HCT116 (cell line): ENCODE measurements around the gene AKR1E2. TPM values are rescaled to one million over a fixed set of nuclear protein-coding genes. Genes with fewer than 3 reads are reported as not detected.

ENCODE experiments used
- ATAC-seq: fragments of 200-7000 bp; cut with Tn5 transposase; 2 replicates; pipeline ENCODE4 v1.9.1; 2020; ENCODE audit warnings: mild to moderate bottlenecking, moderate library complexity
- BruUV-seq: library from RNA; stranded (reverse); fragments of 400-500 nt; replicated peaks from 2 replicates; lab custom pipeline; 2021; lab: Mats Ljungman, UMichigan
- CTCF ChIA-PET: fragments of 300-600 bp; sonication (Branson Sonifier 250); formaldehyde crosslinking; loops from one replicate; lab custom pipeline; 2021; ENCODE audit warnings: antibody characterized with exemption; lab: Charles Lee
- POLR2A ChIA-PET: fragments of 300-600, 350-600 bp; sonication (Branson Sonifier 250); formaldehyde crosslinking; loops from one replicate; lab custom pipeline; 2021; ENCODE audit warnings: antibody characterized with exemption; lab: Charles Lee
- RAD21 ChIA-PET, 2 experiments: fragments of 300-600 bp; sonication (Branson Sonifier 250); formaldehyde crosslinking; loops; one replicate each; lab custom pipeline; 2023; ENCODE audit warnings: low total read pairs in 2 of 2; ENCODE audit not compliant: uncharacterized antibody in 2 of 2, unreplicated experiment in 2 of 2, low non-redundant PET in 1 of 2; lab: Charles Lee
- DNase-seq: peaks from one replicate; pipeline ENCODE4 v3.0.0-alpha.2; 2010; ENCODE audit warnings: low read depth, low spot score
- H2AFZ ChIP-seq: fragments of 200-600 bp; shearing (Covaris generic), sonication (generic); 2 replicates; pipeline ENCODE4 v1.6.1; 2017; ENCODE audit warnings: low read depth, mixed run types, mixed read lengths, antibody characterized with exemption, low read length; ENCODE audit not compliant: poor library complexity, severe bottlenecking
- H3K27ac ChIP-seq: 2 replicates; pipeline ENCODE4 v1.5.1; 2012; ENCODE audit warnings: low read depth, low read length
- H3K27me3 ChIP-seq: fragments of 200-600 bp; sonication (generic); 2 replicates; pipeline ENCODE4 v1.6.1; 2016; ENCODE audit warnings: mixed run types, low read length, mixed read lengths; ENCODE audit not compliant: insufficient read depth
- H3K36me3 ChIP-seq, 2 experiments: fragments of 200-500 bp in 1 of 2; fragments of 200-600 bp in 1 of 2; sonication (Bioruptor generic) in 1 of 2; sonication (generic) in 1 of 2; 2 replicates each; pipeline versions ENCODE4 v1.5.1 to v1.6.1; 2014 to 2016; ENCODE audit warnings: low read length in 2 of 2, inconsistent platforms in 1 of 2, mixed read lengths in 1 of 2, mixed run types in 1 of 2; ENCODE audit not compliant: insufficient read depth in 2 of 2, control insufficient read depth in 1 of 2
- H3K4me1 ChIP-seq, 2 experiments: fragments of 200-600 bp in 1 of 2; sonication (generic) in 1 of 2; 2 replicates each; pipeline versions ENCODE4 v1.5.1 to v1.6.1; 2012 to 2017; ENCODE audit warnings: low read length in 2 of 2, inconsistent platforms in 1 of 2, mild to moderate bottlenecking in 1 of 2, mixed read lengths in 1 of 2, mixed run types in 1 of 2, moderate library complexity in 1 of 2; ENCODE audit not compliant: insufficient read depth in 2 of 2, control insufficient read depth in 1 of 2
- H3K4me2 ChIP-seq: fragments of 200-600 bp; sonication (generic); 2 replicates; pipeline ENCODE4 v1.6.1; 2017; ENCODE audit warnings: mixed run types, low read length, mixed read lengths
- H3K4me3 ChIP-seq, 2 experiments: fragments of 200-600 bp in 1 of 2; sonication (generic) in 1 of 2; replicated peaks in 1 of 2; 2 replicates each; pipeline ENCODE4 v1.5.1; 2011 to 2016; ENCODE audit warnings: low read length in 2 of 2, control low read depth in 1 of 2, low read depth in 1 of 2, mild to moderate bottlenecking in 1 of 2, mixed read lengths in 1 of 2, mixed run types in 1 of 2
- H3K79me2 ChIP-seq: fragments of 200-600 bp; sonication (generic); 2 replicates; pipeline ENCODE4 v1.6.1; 2017; ENCODE audit warnings: mild to moderate bottlenecking, mixed run types, low read length, moderate library complexity, mixed read lengths; ENCODE audit not compliant: insufficient read depth
- H3K9ac ChIP-seq: fragments of 200-600 bp; sonication (generic); 2 replicates; pipeline ENCODE4 v1.6.1; 2016; ENCODE audit warnings: low read length, mixed read lengths
- H3K9me2 ChIP-seq: fragments of 200-600 bp; sonication (generic), shearing (Covaris generic); 2 replicates; pipeline ENCODE4 v1.6.1; 2017; ENCODE audit warnings: mixed run types, mild to moderate bottlenecking, moderate library complexity; ENCODE audit not compliant: insufficient read depth
- H3K9me3 ChIP-seq, 2 experiments: fragments of 200-500 bp in 1 of 2; fragments of 200-600 bp in 1 of 2; sonication (Bioruptor generic) in 1 of 2; sonication (generic) in 1 of 2; 2 replicates each; pipeline ENCODE4 v1.6.1; 2014 to 2017; ENCODE audit warnings: low read length in 2 of 2, mixed read lengths in 2 of 2, inconsistent platforms in 1 of 2, low read depth in 1 of 2, mild to moderate bottlenecking in 1 of 2, mixed run types in 1 of 2, moderate library complexity in 1 of 2; ENCODE audit not compliant: control insufficient read depth in 1 of 2, insufficient read depth in 1 of 2
- H4K20me1 ChIP-seq: fragments of 200-600 bp; sonication (generic), shearing (Covaris generic); 2 replicates; pipeline ENCODE4 v1.6.1; 2017; ENCODE audit warnings: mixed run types, mild to moderate bottlenecking, moderate library complexity; ENCODE audit not compliant: insufficient read depth
- CBX3 ChIP-seq: IDR thresholded peaks from 2 replicates; pipeline ENCODE4 v1.6.1; 2012; ENCODE audit warnings: low read depth
- CEBPB ChIP-seq: IDR thresholded peaks from 2 replicates; pipeline ENCODE4 v1.6.1; 2012; ENCODE audit warnings: low read depth
- EGR1 ChIP-seq: IDR thresholded peaks from 2 replicates; pipeline ENCODE4 v1.6.1; 2012; ENCODE audit warnings: low read depth
- EZH2 ChIP-seq: fragments of 200-600 bp; sonication (generic); IDR thresholded peaks from 2 replicates; pipeline ENCODE4 v1.6.1; 2017; ENCODE audit warnings: antibody characterized with exemption, mixed run types
- EZH2phosphoT487 ChIP-seq: fragments of 200-600 bp; IDR thresholded peaks from 2 replicates; pipeline ENCODE4 v1.6.1; 2018; ENCODE audit warnings: antibody characterized with exemption, borderline replicate concordance
- POLR2A ChIP-seq: IDR thresholded peaks from 2 replicates; pipeline ENCODE4 v1.7.0; 2011; ENCODE audit warnings: borderline replicate concordance; ENCODE audit not compliant: insufficient read depth, insufficient read length; ENCODE audit errors: extremely low read depth
- POLR2AphosphoS5 ChIP-seq: IDR thresholded peaks from 2 replicates; pipeline ENCODE4 v1.6.1; 2011; ENCODE audit warnings: mild to moderate bottlenecking, low read depth, low read length, moderate library complexity
- SIN3A ChIP-seq: IDR thresholded peaks from 2 replicates; pipeline ENCODE4 v1.6.1; 2012; ENCODE audit warnings: low read depth
- SP1 ChIP-seq: IDR thresholded peaks from 2 replicates; pipeline ENCODE4 v1.6.1; 2012; ENCODE audit warnings: low read depth
- SRF ChIP-seq: IDR thresholded peaks from 2 replicates; pipeline ENCODE4 v1.6.1; 2012; ENCODE audit warnings: low read depth
- TCF7L2 ChIP-seq: IDR thresholded peaks from 2 replicates; pipeline ENCODE4 v1.7.0; 2011; ENCODE audit warnings: borderline replicate concordance, inconsistent platforms; ENCODE audit not compliant: insufficient read depth, insufficient read length; ENCODE audit errors: extremely low read depth
- YY1 ChIP-seq: IDR thresholded peaks from 2 replicates; pipeline ENCODE4 v1.6.1; 2011; ENCODE audit warnings: low read length, low read depth, moderate library complexity, mild to moderate bottlenecking; ENCODE audit not compliant: insufficient replicate concordance; ENCODE audit errors: extremely low read depth
- ZNF274 ChIP-seq: fragments of 200-500 bp; sonication (Bioruptor generic); IDR thresholded peaks from 2 replicates; pipeline ENCODE4 v1.6.1; 2014; ENCODE audit warnings: mild to moderate bottlenecking, low read depth, low read length, inconsistent platforms
- intact Hi-C: fragments of 100-400 bp; cut with micrococcal nuclease; formaldehyde crosslinking; loops from 2 replicates; pipeline ENCODE4 v1.10.0; 2022
- total RNA-seq: library from RNA; stranded (reverse); gene quantifications from one replicate; pipeline ENCODE4 v1.2.1, GENCODE V29; 2021; ENCODE audit not compliant: unreplicated experiment
- TF ChIP-seq, protein P1 (sequence below): IDR thresholded peaks from 2 replicates; pipeline ENCODE4 v1.6.1; 2012; ENCODE audit warnings: low read depth
- TF ChIP-seq, protein P2 (sequence below): IDR thresholded peaks from 2 replicates; pipeline ENCODE4 v1.6.1; 2012
- TF ChIP-seq, protein P3 (sequence below), 3 experiments: fragments of 200-600 bp in 1 of 3; sonication (generic) in 1 of 3; IDR thresholded peaks in 2 of 3; conservative IDR thresholded peaks in 1 of 3; 2 replicates each; pipeline ENCODE4 v1.5.1; 2012 to 2017; ENCODE audit warnings: low read depth in 2 of 3, low read length in 2 of 3, antibody characterized with exemption in 1 of 3, borderline replicate concordance in 1 of 3, control low read depth in 1 of 3, mild to moderate bottlenecking in 1 of 3, mixed read lengths in 1 of 3, mixed run types in 1 of 3, moderate library complexity in 1 of 3; ENCODE audit not compliant: insufficient read depth in 1 of 3

Gene AKR1E2
- total RNA-seq, 1 experiment from 2014 or later, result 5.0 TPM

DNA sequence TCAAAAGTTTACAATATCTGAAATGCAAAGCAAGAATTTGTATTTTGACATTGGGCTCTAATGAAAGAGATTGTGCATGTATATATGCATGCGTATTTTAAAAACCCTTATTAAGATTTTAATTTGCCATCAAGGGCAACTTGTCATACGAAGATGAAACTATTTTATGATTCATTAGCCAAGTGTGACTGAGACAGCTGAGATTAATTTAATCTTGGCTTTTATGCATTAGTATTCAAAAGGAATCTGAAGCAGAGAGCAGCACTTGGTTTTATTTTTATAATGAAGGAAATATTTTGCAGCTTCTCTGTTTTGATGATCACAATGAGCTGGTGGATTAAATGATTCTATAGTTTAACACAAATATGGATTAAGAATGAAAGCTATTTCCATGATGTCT lies 45.9 kb upstream of the AKR1E2 start:
- Histone ChIP-seq H3K4me3 (no peak overlapping the region), H3K4me2 (no peak overlapping the region), H3K9ac (no peak overlapping the region), H3K4me1 (peaks cover 5 to 15% of the 10 kb centered on the region in 2 experiments; a peak in 3 of 4 replicates), H3K9me3 (no peaks in the 10 kb centered on the region), H2AFZ (no peak overlapping the region), H4K20me1 (no peaks in the 10 kb centered on the region), H3K36me3 (no peaks in the 10 kb centered on the region), H3K9me2 (no peaks in the 10 kb centered on the region), H3K27ac (no peak overlapping the region), H3K27me3 (no peaks in the 10 kb centered on the region), H3K79me2 (no peaks in the 10 kb centered on the region)
- ChIA-PET RAD21 (no interaction called here), CTCF (interaction anchor here (0.7 to 1.0 kb wide), 2 partner anchors 9 kb away, joined by 3 to 4 read pairs; no protein-coding TSS in a partner anchor), POLR2A (no interaction called here)
- intact Hi-C loops, result no loop called here
- TF ChIP-seq SP1 (no peak), SIN3A (no peak), POLR2AphosphoS5 (no peak), CBX3 (no peak), EGR1 (no peak), POLR2A (no peak), CEBPB (no peak), YY1 (no peak), EZH2 (no peak), ZNF274 (no peak), EZH2phosphoT487 (no peak), TCF7L2 (no peak), SRF (no peak)
- TF ChIP-seq, protein P1, sequence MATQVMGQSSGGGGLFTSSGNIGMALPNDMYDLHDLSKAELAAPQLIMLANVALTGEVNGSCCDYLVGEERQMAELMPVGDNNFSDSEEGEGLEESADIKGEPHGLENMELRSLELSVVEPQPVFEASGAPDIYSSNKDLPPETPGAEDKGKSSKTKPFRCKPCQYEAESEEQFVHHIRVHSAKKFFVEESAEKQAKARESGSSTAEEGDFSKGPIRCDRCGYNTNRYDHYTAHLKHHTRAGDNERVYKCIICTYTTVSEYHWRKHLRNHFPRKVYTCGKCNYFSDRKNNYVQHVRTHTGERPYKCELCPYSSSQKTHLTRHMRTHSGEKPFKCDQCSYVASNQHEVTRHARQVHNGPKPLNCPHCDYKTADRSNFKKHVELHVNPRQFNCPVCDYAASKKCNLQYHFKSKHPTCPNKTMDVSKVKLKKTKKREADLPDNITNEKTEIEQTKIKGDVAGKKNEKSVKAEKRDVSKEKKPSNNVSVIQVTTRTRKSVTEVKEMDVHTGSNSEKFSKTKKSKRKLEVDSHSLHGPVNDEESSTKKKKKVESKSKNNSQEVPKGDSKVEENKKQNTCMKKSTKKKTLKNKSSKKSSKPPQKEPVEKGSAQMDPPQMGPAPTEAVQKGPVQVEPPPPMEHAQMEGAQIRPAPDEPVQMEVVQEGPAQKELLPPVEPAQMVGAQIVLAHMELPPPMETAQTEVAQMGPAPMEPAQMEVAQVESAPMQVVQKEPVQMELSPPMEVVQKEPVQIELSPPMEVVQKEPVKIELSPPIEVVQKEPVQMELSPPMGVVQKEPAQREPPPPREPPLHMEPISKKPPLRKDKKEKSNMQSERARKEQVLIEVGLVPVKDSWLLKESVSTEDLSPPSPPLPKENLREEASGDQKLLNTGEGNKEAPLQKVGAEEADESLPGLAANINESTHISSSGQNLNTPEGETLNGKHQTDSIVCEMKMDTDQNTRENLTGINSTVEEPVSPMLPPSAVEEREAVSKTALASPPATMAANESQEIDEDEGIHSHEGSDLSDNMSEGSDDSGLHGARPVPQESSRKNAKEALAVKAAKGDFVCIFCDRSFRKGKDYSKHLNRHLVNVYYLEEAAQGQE, result no peak
- TF ChIP-seq, protein P2, sequence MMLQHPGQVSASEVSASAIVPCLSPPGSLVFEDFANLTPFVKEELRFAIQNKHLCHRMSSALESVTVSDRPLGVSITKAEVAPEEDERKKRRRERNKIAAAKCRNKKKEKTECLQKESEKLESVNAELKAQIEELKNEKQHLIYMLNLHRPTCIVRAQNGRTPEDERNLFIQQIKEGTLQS, result no peak
- TF ChIP-seq, protein P3, sequence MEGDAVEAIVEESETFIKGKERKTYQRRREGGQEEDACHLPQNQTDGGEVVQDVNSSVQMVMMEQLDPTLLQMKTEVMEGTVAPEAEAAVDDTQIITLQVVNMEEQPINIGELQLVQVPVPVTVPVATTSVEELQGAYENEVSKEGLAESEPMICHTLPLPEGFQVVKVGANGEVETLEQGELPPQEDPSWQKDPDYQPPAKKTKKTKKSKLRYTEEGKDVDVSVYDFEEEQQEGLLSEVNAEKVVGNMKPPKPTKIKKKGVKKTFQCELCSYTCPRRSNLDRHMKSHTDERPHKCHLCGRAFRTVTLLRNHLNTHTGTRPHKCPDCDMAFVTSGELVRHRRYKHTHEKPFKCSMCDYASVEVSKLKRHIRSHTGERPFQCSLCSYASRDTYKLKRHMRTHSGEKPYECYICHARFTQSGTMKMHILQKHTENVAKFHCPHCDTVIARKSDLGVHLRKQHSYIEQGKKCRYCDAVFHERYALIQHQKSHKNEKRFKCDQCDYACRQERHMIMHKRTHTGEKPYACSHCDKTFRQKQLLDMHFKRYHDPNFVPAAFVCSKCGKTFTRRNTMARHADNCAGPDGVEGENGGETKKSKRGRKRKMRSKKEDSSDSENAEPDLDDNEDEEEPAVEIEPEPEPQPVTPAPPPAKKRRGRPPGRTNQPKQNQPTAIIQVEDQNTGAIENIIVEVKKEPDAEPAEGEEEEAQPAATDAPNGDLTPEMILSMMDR (IDR thresholded peaks at IDR 0.05 in 2 of 3, conservative IDR thresholded peaks at IDR 0.05 in 1 of 3; ENCODE audit: borderline replicate concordance in 1 of 3, insufficient read depth in 1 of 3, low read depth in 2 of 3, low read length in 2 of 3), result no peak
- DNase-seq, result no peak
- no peak for ATAC-seq
- no TSS peak for BruUV-seq
